Measurements from ENCODE around the gene IGIP.

IGIP gene

DNA sequence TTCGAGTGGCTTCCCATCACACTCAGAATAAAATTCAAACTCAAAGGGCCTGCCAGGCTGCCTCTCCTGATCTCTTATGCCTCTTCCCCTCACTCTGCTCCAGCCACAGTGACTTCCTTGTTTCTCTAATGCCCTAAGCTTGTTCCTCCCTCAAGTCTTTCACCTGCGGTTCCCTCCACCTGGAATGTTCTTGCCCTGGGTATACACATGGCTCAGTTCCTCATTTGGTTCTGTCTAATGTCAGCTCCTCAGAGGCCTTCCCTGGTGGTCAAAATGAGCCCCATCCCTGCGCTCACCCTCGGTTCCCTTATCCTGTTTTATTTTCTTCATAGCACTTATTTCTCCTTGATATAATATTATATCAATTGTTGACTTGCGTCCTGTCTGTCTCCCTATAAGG, 36.5 kb downstream of the IGIP start:
- in situ Hi-C loops (cut with MboI; ENCODE audit: low sequenced_read_pairs) = no loop called here

DNA sequence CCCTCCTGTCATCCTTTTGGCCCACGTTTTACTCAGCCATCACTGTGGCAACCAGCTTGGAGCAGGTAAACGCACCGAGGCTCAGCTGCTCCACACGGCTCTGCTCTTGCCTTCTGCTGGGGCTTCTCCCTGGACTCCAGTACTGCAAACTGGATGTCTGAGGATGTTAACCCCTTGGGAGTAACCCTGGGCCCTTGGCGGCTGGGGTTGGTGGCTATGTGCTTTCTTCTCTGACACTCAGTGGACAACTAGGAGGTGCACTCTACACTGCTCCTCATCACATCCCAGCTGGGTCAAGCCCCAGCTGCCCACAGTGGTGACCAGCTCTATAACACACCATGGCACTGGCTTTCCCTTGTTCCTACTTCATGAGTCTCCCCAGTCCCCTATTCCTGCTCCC, 37.0 kb downstream of the IGIP start:
- in situ Hi-C loops (cut with MboI; ENCODE audit: low sequenced_read_pairs) = no loop called here

DNA sequence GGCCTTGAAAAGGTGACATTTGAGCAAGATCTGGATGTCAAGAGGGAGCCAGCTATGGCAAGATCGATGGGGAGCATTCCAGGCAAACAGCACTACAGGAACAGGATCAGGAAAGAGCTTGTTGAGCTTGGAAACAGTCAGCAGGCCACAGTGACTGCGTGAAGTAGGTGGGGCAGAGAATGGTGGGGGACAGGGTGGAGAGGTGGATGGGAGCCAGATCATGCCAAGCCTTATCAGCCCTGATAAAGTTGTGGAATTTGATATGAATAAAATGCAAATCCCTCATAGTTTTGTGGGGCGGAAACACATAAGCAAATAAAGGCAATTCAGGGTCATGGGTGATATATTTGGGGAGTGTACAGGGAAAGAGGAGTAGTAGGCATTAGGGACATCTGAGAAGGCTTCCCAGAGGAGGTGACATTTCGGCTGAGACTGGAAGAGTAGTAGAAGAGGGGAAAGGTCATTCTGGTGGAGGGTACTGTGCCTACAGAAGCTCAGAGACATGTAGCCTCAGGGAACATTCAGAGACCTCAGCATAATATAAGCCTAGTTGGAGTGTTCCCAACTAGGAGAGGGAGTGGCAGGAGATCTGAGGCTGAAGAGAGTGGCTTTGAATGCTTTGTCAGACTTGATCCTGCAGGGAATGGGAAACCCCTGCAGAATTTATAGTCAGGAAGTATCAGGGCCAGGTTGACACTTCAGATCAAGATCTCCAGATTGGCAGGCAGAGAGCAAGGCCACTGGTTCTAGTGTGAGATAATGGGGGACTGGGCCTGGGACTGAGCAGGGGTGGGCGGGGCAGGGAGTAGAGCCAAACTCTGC, 39.6 kb downstream of the IGIP start:
- in situ Hi-C loops (cut with MboI; ENCODE audit: low sequenced_read_pairs) = no loop called here

DNA sequence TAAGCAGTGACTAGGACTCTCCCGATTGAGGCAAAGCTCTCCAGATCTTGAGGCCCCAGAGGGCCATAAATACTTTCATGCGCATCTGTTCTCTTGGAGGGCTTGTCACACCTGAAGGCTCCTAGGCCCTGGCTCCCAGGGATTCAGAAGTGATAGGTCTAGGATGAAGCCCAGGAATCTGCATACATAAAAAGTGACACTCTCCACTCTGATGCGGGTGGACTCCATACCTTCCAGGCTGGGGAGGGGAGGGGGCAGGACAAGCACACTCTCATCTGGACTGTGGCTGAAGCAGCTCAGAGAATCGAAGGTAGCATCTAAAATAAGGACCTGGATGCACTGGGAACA, 40.2 kb downstream of the IGIP start:
- in situ Hi-C loops (cut with MboI; ENCODE audit: low sequenced_read_pairs) = no loop called here

DNA sequence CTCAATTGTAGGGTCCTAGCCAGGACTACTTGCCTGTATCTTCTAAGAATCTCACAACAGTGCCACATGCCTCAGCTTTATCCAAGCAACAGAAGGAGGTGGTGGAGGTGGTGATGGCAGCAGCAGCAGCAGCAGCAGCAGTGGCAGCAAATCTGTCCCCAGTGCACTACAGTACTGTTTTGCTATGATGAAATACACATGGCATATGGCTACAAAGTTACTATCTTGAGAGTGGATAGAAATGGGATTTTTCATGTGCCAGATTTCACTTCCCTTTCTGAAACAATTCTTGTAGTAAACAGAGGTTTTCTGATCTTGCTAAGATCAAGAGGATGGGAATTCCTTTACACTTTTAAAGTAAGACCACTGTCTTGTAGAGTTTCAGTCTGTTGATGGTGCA, 41.2 kb downstream of the IGIP start:
- in situ Hi-C loops (cut with MboI; ENCODE audit: low sequenced_read_pairs) = no loop called here

DNA sequence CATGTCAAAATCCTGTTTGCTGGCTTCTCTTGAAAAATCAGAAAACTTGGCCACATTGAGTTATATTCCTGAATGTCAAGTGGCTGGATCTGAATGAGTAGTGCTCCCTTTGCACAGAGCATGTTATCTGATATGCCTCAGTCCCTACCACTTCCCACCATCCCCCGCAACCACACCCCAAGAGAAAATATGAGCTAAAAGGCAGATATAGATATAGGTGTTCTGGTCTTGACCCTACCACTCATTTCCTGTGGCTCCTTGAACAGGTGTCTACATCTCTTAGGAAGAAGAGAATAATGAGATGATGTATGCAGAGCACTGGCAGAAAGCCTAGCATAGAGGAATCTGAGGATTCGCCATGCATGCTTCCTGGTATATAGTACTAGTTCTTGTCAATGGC, 42.6 kb downstream of the IGIP start:
- in situ Hi-C loops (cut with MboI; ENCODE audit: low sequenced_read_pairs) = no loop called here

DNA sequence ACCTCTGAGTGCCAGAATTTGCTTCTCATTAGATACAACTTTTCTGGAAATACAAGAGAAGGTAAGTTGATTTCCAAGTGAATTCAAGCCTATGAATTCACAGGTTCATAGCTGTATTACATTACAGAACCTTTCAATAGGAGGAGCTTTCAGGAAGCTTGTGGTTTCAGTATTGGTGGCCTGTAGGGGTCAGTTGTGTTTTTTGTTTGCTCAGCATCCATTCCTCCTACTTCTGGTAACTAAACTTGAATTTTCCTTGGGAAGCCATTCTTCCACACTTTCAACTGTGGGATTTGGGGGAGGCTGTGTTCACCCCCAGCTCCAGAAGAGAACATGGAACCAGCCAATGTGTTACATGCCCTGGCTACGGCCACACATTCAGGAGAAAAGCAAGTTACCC, 43.7 kb downstream of the IGIP start:
- in situ Hi-C loops (cut with MboI; ENCODE audit: low sequenced_read_pairs) = no loop called here

DNA sequence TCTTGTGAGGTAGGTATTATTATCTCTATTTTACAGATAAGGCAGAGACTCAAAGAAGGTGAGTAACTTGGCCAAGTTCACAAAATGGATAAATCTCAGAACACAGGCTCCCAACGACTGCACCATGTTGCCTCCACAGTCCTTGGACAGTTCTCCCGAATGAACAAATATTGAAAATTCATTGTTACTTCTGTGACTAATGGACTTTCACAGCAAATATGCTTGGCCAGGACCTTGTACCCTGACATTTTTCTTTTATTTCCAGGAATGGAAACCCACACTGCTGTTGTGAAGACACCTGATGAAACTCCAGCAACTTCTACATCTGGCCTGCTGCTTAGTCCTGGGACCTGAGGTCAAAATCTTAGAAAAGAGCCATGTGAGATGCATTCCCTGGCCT, 46.7 kb downstream of the IGIP start:
- in situ Hi-C loops (cut with MboI; ENCODE audit: low sequenced_read_pairs) = no loop called here

DNA sequence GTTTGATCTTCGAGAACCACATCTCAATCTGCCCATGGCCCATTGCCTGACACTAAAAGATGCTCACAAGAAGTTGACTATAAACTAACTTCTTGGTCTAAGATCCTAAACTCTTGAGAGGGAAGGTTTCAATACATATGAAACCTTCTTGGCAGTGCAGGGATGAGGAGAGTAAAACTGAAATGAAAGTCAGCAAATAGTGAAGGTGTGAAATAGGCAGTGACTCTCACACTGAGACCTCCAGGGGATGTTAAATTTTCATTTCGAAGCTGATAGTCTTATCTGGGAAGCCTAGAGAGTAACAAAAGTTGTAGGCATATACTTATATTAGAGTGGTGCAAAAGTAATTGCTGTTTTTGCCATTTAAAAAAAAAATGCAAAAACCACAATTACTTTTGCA, 48.3 kb downstream of the IGIP start:
- in situ Hi-C loops (cut with MboI; ENCODE audit: low sequenced_read_pairs) = no loop called here

DNA sequence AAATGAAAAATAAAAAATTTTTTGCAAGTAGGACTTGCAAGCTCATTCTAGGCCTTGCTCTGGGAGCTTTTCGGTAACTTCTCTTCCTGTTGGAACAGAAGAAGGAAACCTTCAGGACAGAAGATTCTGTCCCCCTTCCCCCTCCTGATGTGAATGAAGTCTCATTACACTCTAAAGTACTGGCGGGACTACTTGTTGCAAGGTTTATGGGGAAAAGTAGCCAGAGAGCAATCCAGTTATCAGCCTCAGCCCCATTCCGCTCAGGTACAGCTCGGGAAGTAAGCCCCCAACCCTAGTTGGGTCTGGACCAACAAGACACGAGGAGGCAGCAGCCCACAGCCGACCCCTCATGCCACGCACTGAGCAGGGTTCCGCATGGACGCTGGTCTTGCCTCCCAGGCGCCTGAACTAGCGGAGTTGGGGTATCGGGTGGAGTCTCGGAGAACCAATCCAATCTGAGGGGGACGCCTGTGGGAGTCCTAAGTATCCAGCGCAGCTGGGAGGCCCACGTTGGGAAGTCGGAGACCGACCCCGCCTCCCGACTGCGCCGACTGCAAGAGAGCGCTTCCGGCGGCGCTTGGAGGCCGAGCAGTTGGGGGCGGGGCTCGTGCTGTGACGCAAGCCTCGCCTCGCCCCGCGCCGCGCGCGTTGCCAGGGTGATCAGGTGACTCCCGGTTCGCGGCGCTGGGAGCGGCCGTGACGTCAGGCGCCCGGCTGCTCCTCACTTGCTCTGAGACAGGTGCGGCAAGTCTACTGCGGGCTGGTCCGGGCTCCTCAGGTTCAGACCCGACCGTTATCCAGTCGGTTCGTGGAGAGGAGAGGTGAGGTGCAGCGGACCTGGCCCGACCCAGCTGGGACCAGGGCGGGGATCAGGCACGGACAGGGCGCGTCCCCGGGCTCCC, 49.0 kb downstream of the IGIP start, which contains the start of gene CYSTM1:
Gene CYSTM1, plus strand, starts transcription at position 724 of the 902 bp plus-strand sequence. CDS start 19,278 bp downstream, outside the sequence.
- in situ Hi-C loops (cut with MboI; ENCODE audit: low sequenced_read_pairs) = no loop called here

DNA sequence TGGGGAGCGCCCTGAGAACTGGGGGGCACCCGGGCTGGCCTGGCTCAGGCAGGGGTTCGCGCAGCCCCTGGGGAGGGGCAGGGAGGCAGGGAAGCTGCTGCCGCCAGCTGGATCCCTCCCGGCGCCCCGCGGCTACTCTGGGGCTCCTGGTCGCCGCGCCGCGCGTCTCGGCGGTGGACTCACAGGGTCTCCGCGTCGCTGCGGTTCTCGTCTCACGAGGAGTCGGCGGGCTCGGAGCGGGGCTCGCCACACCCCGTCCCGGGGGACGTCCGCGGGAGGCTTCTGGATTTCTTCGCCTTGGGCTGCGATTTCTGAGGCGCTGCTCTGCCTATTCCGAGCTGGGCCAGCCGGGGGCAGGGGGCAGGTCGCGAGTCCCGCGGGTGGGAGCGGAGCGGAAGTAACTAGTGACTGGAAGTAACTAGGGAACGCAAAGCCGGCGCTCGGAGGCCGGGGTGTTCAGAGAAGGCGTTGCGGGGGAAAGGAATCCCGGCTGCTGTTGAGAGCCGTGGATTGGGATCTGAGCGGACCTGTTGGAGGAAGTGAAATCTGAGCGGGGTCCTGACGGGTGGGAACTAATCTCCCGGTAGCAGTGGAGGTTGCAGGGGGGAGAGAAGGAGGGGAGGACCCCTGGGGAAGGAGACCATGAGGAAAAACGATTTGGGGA, 49.8 kb downstream of the IGIP start:
- in situ Hi-C loops (cut with MboI; ENCODE audit: low sequenced_read_pairs) = no loop called here

DNA sequence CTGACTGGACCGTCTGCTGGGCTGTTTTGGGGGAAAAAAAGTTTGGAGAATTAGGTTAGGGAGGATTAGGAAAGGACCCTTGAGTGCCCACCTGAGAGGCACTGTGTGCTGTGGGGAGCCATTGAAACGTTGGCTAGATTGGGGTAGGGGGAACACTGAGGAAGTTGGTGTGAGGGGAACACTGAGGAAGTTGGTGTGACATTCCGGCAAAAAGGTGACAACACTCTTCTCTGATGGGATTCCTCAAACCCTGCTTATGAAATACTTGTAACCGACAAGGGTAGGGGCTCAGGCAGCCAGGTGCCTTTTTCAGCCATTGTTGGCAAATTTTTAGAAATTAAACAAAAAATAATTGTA, 50.3 kb downstream of the IGIP start:
- in situ Hi-C loops (cut with MboI; ENCODE audit: low sequenced_read_pairs) = no loop called here

DNA sequence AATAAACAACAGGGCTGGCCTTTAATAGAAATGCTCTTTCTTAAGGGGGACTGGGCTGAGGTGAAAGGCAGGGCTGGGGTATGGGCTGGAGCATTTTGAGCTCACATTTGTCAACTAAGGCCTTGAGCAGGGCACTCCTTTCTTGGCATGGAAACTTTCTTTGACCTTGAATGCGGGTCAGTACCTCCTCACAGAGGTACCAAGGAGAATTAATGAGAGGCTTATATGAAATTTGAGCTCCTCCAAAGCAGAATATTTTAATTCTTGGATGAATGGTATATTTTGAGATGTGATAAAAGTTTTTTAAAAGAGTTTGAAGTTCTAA, 52.3 kb downstream of the IGIP start:
- in situ Hi-C loops (cut with MboI; ENCODE audit: low sequenced_read_pairs) = no loop called here

DNA sequence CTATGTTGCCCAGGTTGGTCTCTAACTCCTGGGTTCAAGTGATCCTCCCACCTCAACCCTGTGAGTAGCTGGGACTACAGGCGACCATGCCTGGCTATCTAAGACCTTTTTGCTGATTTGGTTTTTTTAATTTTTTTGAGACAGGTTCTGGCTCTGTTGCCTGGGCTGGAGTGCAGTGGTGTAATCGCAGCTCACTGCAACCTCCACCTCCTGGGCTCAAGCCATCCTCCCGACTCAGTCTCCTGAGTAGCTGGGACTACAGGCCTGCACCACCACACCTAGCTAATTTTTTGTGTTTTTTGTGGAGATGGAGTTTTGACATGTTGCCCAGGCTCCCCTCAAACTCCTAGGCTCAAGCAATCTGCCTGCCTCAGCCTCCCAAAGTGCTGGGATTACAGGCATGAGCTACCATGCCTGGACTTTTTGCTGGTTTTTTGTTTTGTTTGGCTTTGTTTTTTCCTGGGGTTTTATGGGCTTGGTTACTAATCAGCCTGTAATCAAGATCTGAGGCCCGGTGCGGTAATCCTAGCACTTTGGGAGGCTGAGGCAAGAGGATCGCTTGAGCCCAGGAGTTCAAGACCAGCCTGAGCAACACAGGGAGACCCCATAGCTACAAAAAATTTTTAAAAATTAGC, 52.9 kb downstream of the IGIP start:
- in situ Hi-C loops (cut with MboI; ENCODE audit: low sequenced_read_pairs) = no loop called here
